Stomach (tissue), 4 donors: ENCODE data around the gene C19orf12.

Experiments
- EP300 ChIP-seq: sonication (generic); formaldehyde crosslinking; IDR thresholded peaks from one replicate; pipeline ENCODE4 v1.6.1; 2017; ENCODE audit warnings: antibody characterized with exemption
- POLR2A ChIP-seq, 4 donors: fragments of 450-650 bp; IDR thresholded peaks; one replicate each; pipeline ENCODE4 v1.6.1; 2016; ENCODE audit warnings: antibody characterized with exemption in 4 of 4, control low read depth in 2 of 4, mild to moderate bottlenecking in 1 of 4, moderate library complexity in 1 of 4
- POLR2AphosphoS5 ChIP-seq, 3 donors: sonication (generic); formaldehyde crosslinking; IDR thresholded peaks; one replicate each; pipeline ENCODE4 v1.6.1; 2016; ENCODE audit warnings: antibody characterized with exemption in 3 of 3
- TF ChIP-seq, protein P1 (sequence below), 7 experiments: fragments of 450-650 bp in 4 of 7; fragments of 200-600 bp in 3 of 7; sonication (generic) in 3 of 7; IDR thresholded peaks; one replicate each; pipeline ENCODE4 v1.5.1; 2016 to 2019; ENCODE audit warnings: antibody characterized with exemption in 7 of 7, control low read depth in 2 of 7, mild to moderate bottlenecking in 1 of 7

DNA sequence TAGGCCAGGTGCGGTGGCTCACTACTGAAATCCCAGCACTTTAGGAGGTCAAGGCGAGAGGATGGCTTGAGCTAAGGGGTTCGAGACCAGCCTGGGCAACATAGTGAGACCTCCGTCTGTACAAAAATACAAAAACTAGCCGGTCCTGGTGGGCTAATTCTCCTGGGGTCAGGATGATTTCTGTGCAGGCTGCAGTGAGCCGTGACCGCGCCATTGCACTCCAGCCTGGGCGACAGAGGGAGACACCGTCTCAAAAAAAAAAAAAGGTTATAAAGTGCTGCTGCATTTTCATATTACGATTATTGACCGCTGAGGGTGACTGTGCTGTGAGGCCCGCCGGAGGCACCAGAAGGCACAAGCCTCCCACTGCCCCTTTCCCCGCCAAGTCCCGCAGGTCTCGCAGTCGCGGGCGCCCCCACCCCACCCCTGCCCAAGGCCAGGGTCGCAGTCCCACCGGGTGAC is 50.3 kb downstream of the C19orf12 start:
- TF ChIP-seq, protein P1, sequence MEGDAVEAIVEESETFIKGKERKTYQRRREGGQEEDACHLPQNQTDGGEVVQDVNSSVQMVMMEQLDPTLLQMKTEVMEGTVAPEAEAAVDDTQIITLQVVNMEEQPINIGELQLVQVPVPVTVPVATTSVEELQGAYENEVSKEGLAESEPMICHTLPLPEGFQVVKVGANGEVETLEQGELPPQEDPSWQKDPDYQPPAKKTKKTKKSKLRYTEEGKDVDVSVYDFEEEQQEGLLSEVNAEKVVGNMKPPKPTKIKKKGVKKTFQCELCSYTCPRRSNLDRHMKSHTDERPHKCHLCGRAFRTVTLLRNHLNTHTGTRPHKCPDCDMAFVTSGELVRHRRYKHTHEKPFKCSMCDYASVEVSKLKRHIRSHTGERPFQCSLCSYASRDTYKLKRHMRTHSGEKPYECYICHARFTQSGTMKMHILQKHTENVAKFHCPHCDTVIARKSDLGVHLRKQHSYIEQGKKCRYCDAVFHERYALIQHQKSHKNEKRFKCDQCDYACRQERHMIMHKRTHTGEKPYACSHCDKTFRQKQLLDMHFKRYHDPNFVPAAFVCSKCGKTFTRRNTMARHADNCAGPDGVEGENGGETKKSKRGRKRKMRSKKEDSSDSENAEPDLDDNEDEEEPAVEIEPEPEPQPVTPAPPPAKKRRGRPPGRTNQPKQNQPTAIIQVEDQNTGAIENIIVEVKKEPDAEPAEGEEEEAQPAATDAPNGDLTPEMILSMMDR (IDR thresholded peaks at IDR 0.05) = no peak
- TF ChIP-seq POLR2AphosphoS5 (IDR thresholded peaks at IDR 0.05) = no peak
- TF ChIP-seq POLR2A (IDR thresholded peaks at IDR 0.05) = no peak
- TF ChIP-seq EP300 = no peak
